ENCODE data around the gene FEZF2.

- TF ChIP-seq CTCF (IDR thresholded peaks at IDR 0.05) (no peak), POLR2A (IDR thresholded peaks at IDR 0.05) (no peak)
Measured at GRCh38 chr3:62361824-62362223, 11.5 kb downstream of the FEZF2 start.
